GM19468 (cell line): ENCODE results near the gene TOMM7.
A peak's percentile ranks its signal among the peaks of the same experiment; 100 is the strongest.
"Not testable (repeated sequence)": the region's sequence is repeated elsewhere in the genome, so short reads cannot be mapped to it uniquely, and the experiment has no call there.

Source experiments
- ATAC-seq: cut with Tn5 transposase; IDR thresholded peaks from one replicate; pipeline ENCODE4 v1.9.1; 2021; ENCODE audit warnings: mild to moderate bottlenecking, moderate library complexity, moderate number of reproducible peaks; ENCODE audit not compliant: unreplicated experiment; ENCODE audit errors: extremely low read depth

Gene TOMM7

DNA sequence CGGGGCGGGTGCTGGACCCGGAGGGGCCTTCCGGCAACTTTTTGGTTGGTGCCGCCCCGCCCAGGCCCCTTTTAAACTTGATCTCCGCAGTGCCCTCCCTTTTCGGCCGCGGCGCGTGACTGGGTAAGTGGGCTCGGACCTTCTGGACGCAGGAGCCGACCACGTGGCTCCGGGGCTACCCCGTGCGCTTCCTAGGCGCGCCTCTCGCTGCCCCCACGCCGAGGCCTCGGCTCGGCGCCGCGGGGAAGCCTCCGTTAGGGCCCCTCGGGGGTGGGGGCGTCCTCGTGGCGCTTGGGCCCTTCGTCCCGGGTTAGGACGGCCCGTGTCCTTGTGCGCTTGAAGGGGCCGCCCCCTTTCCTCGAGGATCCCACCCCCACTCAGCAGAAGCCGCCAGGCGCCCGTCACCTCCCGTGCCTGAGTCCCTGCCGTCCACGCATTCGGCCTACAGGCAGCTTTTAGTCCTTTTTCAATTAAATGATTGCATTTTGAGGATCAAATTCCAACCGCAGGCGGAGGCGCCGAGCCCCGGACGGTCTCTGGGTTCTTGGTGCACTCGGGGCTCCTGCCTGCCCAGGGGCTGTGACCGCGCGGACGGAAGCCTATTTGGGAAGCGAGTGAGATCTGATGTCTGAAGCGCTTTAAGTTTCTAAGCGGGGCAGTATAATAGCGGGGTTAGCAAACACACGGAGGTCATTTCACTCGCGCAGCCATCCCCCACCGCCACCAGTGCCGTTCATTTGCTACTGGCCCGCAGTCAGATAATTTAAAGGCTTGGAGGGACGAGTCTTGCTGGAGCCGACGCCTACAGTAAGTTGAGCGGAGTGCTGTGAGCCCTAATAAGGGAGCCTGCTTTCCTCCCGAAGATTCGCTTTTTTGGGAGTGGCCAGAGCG lies 31.8 kb upstream of the TOMM7 start:
- peak; percentile 84 for ATAC-seq

DNA sequence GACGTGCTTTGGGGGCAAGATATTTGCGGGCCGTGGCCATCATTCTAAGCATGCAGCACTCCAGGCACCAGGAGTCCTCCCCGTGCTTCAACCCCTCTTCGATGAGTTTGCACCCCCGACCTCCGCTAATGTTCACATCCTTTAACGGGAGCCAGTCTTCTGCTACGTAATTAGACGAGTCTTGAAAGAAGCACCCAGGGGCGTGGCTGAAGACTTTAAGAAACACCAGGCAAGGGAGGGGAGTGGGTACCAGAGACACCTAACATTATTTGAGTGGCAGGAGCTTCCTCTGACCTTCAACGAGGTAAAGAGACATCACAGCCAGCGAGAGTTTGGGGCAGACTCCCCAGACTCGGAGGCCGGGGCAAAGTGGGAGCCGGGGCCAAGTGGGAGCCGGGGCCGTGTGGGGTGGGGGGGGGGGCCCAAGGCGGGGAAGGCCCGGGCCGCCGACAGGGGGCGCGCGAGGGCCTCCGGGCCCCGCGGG lies 31.1 kb upstream of the TOMM7 start:
- no peak for ATAC-seq

DNA sequence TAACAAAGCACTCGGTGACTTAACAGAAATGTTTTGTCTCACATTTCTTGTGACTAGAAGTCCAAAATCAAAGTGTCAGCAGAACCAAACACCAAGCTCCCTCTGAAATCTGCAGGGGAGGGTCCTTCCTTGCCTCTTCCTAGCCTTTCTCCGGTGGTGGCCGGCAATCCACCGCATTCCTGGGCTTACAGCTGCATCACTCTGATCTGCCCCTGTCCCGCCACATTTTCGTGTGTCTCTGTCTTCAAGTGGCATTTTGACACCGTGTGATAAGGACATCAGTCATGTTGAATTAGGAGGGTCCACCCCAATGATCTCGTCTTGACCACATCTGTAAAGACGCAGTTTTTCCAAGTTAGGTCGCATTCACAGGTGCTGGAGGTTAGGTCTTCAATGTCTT lies 30.5 kb upstream of the TOMM7 start:
- no peak for ATAC-seq

DNA sequence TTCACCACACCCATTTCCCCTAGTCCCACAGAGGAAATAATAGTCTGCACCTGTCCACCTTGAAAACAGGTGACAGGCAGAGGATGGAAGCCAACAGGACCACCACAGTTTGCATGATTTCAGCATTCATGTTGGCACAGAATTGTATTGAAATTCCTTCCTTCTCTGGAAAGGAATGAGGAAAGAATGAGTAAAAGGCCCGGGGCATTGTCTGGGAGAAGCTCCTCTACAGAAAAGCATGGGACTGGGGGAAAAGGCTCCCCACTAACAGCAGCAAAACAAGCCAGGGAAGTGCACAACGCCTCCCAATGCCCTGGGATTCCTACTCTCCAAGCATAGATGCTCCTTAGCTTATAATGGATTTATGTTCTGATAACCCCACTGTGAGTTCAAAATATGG lies 28.5 kb upstream of the TOMM7 start:
- ATAC-seq = no peak

DNA sequence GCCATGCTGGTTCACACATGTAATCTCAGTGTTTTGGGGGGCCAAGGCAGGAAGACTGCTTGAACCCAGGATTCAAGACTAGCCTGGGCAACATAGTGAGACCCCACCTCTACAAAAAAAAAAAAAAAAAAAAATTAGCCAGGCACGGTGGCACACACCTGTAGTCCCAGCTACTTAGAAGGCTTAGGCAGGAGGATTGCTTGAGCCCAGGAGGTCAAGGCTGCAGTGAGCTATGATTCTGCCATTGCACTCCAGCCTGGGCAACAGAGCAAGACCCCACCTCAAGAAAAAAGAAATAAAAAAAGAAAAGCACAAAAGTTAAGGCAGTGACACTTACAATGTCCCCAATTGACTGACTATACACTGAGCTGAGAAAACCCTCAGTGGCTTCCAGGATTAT lies 27.7 kb upstream of the TOMM7 start:
- ATAC-seq = not testable (repeated sequence)

DNA sequence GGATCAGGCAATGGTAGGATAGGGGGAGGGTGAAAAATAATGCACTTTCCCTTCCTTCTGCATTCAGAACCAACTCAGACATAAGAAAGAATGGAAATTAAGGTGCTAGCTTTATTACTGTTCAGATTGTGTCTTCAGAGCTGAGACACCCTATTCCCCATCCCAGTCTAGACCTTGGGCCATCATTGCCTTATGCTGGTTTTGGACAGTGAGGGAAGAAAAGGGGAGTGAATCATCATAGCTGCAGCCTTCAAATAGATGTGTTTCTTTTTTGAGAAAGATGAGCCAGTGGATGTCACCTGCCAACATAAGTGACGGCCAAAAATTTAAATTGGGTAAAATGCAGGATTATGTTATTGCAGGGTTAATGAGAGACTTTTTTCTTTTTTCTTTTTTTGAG lies 27.0 kb upstream of the TOMM7 start:
- no peak for ATAC-seq

DNA sequence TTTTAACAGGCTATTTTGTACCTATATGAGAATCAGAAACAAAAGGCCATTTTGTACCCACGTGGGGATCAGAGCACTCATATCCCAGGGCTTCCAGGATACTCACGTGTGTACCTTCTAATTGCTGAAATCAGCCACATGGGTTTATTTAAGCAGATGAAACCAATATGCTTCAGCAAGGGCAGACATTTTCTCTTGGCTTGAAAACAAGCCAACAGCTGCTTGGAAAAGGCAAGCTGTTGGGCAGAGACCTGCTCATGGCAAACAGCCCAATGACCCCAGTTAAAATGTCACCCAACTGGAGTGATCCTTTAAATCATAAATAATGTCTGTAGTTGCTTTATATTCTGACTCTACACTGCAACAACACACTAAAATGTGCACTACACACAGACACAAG lies 26.5 kb upstream of the TOMM7 start:
- no peak for ATAC-seq

DNA sequence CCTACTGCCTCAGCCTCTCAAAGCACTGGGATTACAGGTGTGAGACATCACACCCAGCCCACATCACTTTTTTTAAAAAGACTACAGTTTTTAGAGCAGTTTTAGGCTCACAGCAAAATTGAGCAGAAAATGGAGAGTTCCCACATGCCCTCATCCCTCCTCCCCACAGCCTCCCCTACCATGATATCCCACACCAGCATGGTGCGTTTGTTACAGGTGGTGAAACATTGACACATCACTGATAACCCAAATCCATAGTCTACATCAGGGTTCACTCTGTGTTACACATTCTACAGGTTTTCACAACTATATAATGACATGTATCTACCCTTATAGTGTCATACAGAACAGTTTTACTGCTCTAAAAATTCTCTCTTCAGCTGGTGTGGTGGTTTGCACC lies 24.3 kb upstream of the TOMM7 start:
- no peak for ATAC-seq

DNA sequence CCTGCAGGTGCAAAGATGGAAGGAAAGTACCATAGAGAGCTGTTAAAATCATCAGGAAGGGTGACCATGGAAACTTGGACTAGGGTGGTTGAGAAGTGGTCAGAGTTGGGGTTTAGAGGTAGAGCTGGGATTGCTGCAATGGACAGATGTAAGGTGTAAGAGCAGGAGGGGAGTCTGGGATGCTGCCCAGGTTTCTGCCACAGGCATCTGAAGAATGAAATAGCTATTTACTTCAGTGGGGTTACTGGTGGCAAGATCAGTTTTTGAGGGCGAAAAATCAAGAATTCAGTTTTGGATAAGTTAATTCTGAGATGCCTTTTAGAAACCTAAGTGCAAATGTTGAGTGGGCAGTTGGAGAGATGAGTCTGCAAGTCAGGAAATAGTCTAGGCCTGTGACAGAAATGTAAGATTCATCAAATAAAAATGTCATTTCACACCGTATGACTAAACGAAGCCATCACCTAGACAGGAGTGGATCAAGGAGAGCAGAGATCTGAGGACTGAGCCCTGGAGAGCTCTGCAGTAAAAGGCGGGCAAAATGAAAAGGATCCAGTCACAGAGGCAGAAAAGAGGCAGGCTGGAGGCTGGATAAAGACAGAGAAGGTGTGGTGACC lies 22.7 kb upstream of the TOMM7 start:
- no peak for ATAC-seq

DNA sequence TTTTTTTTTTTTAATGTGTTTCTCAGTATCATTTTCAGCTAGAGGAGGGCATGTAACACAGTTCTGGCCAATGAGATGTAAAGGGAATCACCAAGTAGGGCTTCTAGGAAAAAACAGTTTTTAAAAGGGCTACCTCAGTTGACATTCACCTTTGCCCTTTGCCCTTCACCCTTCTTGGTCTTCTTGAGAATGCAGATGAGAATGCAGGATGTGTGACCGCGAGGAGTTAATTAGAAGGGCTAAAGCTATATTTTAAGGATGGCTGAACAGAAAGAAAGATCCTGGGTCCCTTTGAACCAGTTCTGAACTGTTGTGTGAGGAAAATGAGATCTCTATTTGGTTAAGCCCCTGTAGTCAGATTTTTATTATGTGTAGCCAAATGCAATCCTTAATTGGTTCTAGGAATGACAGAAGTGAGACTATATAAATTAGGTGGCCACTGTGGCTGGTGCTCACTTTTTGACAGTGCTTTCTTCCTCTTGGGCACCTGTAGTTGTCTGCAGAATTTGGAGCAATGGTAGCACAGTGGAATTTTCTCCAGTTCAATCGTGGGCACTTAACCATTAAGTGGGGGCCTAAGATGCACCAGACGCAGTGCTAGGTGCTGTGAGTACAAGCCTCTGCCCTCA lies 21.1 kb upstream of the TOMM7 start:
- ATAC-seq = no peak

DNA sequence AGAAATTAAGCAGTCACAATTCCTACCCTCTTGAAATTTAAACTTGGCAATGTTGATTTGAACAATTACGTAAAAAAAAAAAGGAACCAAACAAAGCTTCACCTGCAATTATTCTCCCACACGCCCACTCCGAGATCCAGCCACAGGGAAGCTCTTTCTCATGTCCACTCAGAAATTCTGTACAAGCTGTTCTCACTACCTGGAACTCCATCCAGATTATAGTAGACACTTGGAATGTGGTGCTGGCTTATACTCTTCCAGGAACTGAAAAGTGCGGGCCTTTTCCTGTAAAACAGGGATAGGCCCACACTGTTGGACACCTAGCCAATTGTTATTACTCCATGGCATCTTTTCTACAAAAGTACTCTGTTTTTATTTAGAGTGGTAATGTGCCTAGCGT lies 20.3 kb upstream of the TOMM7 start:
- ATAC-seq = no peak

DNA sequence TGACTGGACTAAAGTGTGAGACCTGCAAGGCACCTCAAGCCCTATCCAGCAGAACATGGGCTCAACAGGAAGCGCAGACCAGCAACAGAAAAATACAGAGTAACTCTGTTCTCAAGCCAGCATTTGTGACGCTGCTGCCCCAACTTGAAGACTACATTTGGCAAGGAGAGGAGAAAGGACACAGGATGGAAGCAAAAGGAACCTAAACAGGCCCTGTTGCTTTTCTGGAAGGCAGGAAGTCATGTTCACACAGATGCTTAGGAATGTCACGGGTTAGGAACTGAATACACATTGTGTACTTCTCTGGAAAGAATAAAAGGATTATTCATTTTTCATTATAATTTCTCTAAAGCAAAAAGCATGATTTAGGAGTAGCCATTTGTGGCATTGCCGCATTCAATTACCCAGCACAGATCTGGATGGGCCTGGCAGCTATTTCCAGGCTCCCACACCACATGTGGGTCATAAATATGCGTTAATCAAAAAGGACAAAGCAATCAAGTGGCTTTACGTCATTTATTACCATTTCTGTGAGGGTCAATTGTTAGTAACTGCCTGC lies 19.8 kb upstream of the TOMM7 start:
- ATAC-seq = no peak

DNA sequence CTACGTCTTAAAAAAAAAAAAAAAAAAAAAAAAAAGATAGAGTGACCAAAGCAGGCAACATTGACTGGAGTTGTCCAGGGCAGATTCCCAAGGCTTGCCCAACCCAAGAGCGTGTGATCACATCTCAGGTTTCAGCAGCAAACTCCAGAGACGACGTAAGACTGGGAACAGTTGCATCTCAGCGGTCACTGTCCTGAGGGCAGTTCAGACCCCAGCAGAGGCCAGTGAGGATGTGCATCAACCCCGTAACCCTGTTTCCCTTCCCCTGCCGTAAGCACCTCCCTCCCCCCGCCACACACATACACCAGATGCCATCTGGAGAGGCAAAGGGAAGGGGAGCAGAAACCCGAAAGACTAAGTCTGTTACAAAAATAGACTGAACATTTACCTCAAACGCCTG lies 19.3 kb upstream of the TOMM7 start:
- ATAC-seq = no peak

DNA sequence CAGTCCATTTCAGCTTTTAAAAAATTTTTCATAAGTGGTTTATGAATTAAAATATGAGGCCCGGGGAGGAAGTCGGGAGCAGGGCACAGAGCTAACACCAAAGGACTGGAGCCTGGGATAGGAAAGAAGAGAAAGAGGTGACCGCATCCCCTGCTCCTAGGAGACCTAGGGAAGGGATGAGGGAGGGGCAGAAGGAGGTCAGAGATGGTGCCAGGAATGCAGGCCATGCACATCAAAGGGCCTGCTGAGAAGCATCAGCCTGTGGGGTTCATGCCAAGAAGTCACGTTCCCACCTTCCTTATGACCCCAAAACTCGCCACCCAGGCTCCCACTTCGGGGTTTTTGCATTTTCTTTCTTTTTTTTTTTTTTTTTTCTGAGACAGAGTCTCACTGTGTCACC lies 14.7 kb upstream of the TOMM7 start:
- ATAC-seq = no peak

DNA sequence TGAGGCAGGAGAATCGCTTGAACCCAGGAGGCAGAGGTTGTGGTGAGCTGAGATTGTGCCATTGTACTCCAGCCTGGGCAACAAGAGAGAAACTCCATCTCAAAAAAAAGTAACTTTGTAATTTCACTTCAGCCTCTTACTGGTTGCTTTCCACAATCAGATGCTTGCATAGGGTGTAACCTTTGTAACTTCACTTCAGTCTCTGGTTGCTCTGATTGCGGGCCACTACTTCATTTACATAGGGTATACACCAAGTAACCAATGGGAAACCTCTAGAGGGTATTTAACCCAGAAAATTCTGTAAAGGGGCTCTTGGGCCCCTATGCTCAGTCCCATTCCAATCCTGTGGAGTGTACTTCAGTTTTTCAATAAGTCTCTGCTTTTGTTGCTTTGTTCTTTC lies 13.9 kb upstream of the TOMM7 start:
- ATAC-seq = not testable (repeated sequence)

DNA sequence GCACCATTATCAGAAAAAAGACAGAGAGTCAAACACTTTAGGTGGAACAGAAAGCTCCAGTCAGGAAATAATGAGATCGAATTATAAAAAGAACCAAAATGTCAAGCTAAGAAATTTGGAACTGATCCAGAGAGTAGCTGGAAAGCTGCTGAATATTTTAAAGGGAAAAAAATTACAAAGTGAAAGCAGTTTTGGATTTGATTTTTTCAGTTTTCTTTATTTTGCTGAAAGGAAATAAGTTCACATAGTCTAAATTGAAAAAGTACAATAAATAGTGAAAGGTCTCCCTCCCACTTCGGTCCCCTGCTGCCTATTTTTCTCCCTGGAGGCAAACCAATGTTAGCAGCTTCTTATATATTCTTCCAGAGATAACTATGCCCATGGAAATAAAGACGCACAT lies 11.3 kb upstream of the TOMM7 start:
- no peak for ATAC-seq

DNA sequence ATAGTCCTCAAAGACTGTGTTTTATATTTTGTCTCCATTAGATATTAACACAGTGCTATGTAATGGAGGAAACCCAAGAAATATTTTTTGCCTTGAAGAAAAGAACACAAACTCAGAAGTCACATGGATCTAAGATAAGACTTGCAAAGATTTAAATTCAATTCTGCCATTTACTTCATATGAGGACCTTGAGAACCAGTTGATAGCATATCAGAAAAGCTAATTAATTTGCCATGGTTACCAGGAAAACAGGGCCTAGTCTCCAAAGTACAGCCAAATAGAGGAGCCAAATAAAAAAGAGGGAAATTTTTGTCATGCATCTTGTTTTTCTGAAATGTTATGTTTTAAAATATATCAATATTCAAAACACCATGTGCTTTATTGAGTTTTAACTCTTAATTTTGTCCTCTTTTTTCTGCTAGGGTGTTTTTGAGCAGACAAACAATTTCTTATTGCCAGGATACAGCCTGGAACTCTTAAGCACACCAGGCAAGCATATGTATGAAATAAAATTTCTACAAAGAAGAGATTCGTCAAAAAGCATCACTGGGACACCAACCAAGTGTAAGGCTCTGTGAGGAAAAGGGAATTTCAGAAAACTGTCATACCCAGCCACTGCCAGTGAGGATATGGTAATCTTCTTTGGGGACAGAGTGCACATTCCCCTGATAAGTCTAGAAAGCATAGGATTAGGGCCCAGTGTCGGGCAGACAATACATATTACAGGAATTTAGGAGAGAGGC lies 10.6 kb upstream of the TOMM7 start:
- no peak for ATAC-seq

DNA sequence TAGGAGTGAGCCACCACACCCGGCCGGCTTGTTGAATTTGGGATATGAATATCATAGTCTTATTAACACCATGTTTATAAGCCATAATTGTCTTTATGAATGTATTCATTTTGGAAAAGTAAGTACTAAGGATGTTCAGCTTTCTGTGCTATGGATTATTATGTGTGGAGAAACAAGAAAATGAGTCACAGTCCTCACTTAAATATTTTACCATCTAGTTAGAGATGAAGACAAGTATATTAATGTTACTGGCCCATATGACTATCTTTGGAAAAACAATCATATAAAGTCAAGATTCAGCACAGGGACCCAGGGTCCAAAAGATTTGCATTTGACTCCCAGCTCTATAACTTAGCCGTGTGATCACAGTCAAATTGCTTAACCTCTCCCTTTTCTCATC lies 9.8 kb upstream of the TOMM7 start:
- no peak for ATAC-seq

DNA sequence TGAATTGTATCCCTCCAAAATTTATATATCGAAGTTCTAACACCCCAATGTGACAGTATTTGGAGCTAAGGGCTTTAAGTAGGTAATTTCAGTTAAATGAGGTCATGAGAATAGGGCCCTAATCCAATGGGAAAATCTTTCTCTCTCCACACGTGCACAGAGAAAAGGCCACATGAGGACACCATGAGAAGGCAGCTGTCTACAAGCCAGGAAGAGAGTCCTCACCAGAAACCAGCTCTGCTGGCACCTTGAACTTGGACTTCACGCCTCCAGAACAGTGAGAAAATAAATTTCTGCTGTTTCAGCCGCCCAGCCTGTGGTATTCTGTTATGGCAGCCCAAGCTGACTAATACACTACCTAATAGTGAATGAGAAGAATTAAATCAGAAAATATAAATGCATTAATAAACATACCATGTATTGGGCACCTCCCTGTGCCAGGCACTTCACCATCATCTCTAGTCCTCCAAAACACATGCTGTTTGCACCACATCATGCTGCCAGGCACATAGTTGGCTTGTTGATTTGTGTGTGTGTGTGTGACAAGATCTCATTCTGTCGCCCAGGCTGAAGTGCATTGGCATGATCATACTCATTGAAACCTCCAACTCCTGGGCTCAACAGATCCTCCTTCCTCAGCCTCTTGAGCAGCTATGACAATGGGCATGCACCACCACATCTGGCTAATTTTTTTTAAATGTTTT lies 9.1 kb upstream of the TOMM7 start:
- ATAC-seq = no peak

DNA sequence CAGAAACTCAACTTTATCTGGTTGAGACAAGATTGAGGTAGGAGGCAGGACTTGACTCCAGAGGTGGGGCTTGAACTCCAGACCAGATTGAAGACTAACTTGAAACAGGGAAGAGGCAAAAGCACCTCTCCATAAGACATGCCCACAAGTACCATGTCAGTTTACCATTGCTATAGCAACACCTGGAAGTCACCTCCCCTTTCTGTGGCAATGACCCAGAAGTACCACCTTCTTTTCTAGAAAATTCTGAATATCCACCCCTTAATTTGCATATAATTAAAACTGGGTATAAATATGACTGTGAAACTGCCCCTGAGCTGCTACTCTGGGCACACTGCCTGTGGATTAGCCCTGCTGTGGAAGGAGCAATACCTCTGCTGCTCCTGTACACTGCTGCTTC lies 4.9 kb upstream of the TOMM7 start:
- ATAC-seq = no peak
